Measurements from ENCODE around the gene EPG5.

DNA sequence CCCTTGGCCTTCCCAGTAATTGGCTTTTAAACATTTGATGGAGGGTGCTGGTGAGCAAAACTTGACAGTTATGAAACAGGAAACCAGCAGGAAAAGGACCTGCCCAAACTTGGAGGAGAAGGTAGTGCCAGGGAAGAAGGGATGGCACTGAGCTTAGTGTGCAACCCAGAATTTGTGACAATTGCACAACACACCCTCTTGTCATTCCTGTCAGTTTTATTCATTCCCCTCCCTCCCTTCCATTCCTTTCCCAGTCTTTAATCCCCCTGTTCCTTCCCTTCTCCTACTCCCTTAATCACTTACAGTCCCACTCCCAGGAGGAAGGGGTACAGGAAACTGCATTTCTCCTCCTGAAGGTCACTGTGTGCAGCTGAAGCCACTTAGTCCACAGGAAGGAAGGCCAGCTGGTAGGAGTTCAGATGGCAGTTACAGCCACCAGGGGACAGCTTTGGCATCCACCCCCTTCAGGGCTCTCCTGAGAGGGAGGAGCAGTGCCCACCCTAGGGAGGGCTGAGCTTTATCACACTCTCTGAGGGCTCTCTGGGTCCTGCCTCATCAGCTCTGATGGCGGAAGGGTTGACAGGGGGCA is 165.6 kb downstream of the EPG5 start:
- TF ChIP-seq, protein P1, sequence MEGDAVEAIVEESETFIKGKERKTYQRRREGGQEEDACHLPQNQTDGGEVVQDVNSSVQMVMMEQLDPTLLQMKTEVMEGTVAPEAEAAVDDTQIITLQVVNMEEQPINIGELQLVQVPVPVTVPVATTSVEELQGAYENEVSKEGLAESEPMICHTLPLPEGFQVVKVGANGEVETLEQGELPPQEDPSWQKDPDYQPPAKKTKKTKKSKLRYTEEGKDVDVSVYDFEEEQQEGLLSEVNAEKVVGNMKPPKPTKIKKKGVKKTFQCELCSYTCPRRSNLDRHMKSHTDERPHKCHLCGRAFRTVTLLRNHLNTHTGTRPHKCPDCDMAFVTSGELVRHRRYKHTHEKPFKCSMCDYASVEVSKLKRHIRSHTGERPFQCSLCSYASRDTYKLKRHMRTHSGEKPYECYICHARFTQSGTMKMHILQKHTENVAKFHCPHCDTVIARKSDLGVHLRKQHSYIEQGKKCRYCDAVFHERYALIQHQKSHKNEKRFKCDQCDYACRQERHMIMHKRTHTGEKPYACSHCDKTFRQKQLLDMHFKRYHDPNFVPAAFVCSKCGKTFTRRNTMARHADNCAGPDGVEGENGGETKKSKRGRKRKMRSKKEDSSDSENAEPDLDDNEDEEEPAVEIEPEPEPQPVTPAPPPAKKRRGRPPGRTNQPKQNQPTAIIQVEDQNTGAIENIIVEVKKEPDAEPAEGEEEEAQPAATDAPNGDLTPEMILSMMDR (IDR thresholded peaks at IDR 0.05; ENCODE audit: borderline replicate concordance, extremely low read depth, low read length, poor library complexity, severe bottlenecking), result no peak
- TF ChIP-seq EZH2 (IDR thresholded peaks at IDR 0.05; ENCODE audit: borderline replicate concordance, low read depth, low read length, severe bottlenecking), result no peak

All from DND-41 (cell line).